Activated CD8-positive, alpha-beta memory T cell treated with anti-CD3 and anti-CD28 coated beads for 1 hour (primary cell): ENCODE measurements around the gene RAB15.

ENCODE experiments used
- DNase-seq, 2 donors: peaks; one replicate each; pipeline ENCODE4 v3.0.0-alpha.2; 2020; ENCODE audit warnings: low read depth in 1 of 2; ENCODE audit errors: extremely low read depth in 1 of 2

Gene RAB15

GRCh38 chr14:64939817-64940190, 32.3 kb downstream of the RAB15 start:
- no peak for DNase-seq

- no peak for DNase-seq
These were observed 32.9 kb downstream of the RAB15 start for GRCh38 chr14:64938972-64939816.

- DNase-seq, result no peak
These were observed 34.3 kb downstream of the RAB15 start for GRCh38 chr14:64937821-64938193.

- DNase-seq, result no peak
These were observed 34.8 kb downstream of the RAB15 start for GRCh38 chr14:64937171-64937820.

GRCh38 chr14:64935508-64935907, 36.6 kb downstream of the RAB15 start:
- DNase-seq, result no peak

GRCh38 chr14:64934338-64934929, 37.7 kb downstream of the RAB15 start:
- no peak for DNase-seq

GRCh38 chr14:64932231-64932630, 39.9 kb downstream of the RAB15 start:
- DNase-seq, result no peak

- DNase-seq, result no peak
These were observed 41.0 kb downstream of the RAB15 start for GRCh38 chr14:64931123-64931522.

- no peak for DNase-seq
These were observed 41.9 kb downstream of the RAB15 start for GRCh38 chr14:64930085-64930843.

- no peak for DNase-seq
These were observed 43.1 kb downstream of the RAB15 start for GRCh38 chr14:64929014-64929359.

- no peak for DNase-seq
These were observed 43.7 kb downstream of the RAB15 start for GRCh38 chr14:64928239-64929013.

- DNase-seq, result no peak
These were observed 45.1 kb downstream of the RAB15 start for GRCh38 chr14:64927031-64927430.

GRCh38 chr14:64926398-64926995, 45.6 kb downstream of the RAB15 start:
- DNase-seq, result no peak

- no peak for DNase-seq
These were observed 49.1 kb downstream of the RAB15 start for GRCh38 chr14:64923015-64923414.

GRCh38 chr14:64920465-64920864, 51.7 kb downstream of the RAB15 start:
- no peak for DNase-seq

- DNase-seq, result no peak
These were observed 52.5 kb downstream of the RAB15 start for GRCh38 chr14:64919618-64920017.

GRCh38 chr14:64919215-64919614, 52.9 kb downstream of the RAB15 start:
- DNase-seq, result no peak

- DNase-seq, result no peak
These were observed 53.9 kb downstream of the RAB15 start for GRCh38 chr14:64918216-64918615.

- no peak for DNase-seq
These were observed 56.3 kb downstream of the RAB15 start for GRCh38 chr14:64915797-64916196.

- DNase-seq, result no peak
These were observed 57.1 kb downstream of the RAB15 start for GRCh38 chr14:64915029-64915424.
